Suppressor macrophage (primary cell): ENCODE measurements around the gene KLF18.
"Not testable (repeated sequence)": the region's sequence is repeated elsewhere in the genome, so short reads cannot be mapped to it uniquely, and the experiment has no call there.

Experiments used
- DNase-seq, 4 experiments: peaks; one replicate each; pipeline ENCODE4 v3.0.0-alpha.2; 2020 to 2022
- total RNA-seq, 17 experiments: gene quantifications; one replicate each; lab custom pipeline; 2026; ENCODE audit warnings: mixed read lengths in 6 of 17, inconsistent platforms in 3 of 17; lab: John Stamatoyannopoulos, UW

Gene KLF18
- total RNA-seq, result 0 to 1.4 (median 0) reads per million in 17 experiments

DNA sequence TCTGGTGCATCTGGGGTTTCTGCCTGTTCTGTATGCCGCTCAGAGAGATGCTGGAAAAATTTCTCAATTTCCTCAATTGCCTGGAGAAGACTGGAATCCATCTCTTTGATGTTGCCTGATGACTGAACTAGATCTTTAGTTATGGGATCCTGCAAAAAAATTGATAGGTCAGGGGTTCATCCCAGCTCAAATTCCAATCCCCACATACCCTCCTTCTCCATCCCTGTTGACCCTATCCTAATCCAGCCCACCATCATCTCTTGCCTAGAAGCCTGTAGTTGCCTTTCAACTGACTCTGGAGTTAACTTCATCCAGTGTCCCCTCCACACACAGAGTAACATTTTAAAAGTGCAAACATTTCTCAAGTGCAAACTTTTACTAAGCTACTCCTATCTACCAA lies at the start of gene KLF18:
TSS of gene KLF18 (minus strand) at position 101 of the 400 bp plus-strand sequence. CDS start at position 101, 0 bp downstream.
- no peak for DNase-seq

DNA sequence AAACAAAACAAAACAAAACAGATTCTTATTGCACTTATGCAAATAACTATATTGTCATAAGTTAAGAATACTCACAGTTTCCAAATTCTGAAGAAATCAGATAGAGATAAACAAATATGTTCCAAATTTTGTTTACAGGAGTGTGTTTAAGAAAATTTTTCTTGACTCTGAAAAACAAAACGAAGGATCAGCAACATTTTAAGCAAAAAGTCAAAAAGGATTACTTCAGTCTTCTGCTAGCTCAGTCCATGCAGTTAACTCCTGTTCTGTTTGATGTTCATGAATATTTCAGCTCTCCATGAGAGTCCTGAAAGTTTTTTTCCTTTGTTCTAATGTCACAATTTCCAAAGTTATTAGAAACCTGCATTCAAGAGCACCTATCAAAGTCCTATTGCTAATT lies 33.2 kb upstream of the KLF18 start:
- no peak for DNase-seq

DNA sequence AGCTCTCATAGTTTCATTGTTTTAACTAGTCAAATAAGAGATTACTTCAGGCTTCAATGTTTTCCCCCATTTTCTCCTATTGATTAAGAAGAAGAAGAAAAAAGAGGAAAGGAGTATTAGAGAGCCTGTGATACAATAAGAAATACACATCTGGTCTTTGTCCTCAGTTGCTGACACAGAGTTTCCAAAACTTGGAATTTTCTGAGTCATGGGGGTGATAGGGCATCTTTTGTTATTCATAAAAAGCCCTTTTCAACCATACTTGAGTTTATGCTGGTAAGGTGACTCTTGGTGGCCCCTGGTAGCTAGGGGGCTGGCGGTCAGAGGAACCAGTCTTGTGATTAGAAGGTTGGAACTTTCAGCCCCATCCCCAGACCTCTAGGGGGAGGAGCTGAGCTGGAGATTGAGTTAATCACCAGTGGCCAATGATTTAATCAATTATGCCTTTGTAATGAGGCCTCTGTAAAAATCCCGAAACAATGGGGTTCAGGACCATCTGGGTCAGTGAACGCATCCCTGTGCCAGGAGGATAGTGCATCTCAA lies 28.9 kb upstream of the KLF18 start:
- no peak for DNase-seq

DNA sequence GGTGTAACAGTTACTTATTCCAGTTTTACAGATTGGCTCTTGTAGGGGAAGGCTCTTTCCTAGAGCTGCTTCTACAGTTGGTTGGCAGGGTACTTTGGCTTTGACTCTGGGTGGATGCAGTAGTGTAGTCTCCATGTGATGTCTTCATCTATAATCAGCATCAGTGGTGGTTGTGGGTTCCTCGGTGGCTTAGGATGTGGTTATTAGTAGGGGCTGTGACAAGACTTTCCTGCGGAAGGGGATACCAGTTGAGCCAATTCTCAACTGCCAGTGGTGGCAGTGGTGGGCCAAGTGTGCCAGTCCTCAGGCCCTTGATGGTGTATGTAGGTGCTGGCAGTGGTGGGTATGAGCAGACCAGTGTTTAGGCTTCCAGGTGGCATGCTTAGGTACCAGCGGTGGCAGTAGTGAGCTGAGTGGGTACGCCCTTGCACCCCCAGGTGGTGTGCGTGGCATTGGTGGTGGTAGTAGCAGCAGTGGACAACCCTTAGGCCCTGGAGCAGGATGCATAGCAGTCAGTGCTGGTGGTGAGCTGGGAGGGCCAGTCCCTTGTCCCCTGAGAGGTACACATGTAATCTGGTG lies 27.2 kb upstream of the KLF18 start:
- no peak for DNase-seq

DNA sequence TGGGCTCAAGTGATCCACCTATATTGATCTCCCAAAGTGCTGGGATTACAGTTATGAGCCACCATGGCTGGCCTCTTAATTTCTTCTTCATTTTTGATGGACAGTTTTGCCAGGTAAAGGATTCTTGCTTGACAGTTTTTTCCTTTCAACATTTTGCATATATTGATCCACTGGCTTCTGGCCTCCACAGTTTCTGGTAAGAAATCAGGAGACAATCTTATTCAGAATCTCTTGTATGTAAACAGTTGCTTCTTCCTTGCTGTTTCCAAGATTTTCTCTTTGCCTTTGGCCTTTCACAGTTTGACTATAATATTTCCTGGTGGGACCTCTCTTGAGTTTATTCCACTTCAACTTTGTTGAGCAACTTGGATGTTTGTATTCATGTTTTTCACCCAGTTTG lies 20.1 kb upstream of the KLF18 start:
- no peak for DNase-seq

DNA sequence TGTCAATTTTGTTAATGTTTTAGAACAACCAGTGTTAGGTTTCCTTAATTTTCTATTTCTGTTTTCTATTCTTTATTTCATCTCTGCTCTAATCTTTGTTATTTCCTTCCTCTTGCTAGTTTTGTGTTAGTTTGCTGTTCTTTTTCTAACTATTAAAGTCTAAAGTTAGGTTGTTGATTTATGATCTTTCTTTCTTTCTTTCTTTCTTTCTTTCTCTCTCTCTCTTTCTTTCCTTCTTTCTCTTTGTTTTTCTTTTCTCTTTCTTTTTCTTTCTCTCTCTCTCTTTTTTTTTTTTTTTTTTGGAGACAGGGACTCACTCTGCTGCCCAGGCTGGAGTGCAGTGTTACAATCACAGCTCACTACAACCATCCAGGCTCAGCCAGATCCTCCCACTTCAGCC lies 17.4 kb upstream of the KLF18 start:
- DNase-seq, result no peak

DNA sequence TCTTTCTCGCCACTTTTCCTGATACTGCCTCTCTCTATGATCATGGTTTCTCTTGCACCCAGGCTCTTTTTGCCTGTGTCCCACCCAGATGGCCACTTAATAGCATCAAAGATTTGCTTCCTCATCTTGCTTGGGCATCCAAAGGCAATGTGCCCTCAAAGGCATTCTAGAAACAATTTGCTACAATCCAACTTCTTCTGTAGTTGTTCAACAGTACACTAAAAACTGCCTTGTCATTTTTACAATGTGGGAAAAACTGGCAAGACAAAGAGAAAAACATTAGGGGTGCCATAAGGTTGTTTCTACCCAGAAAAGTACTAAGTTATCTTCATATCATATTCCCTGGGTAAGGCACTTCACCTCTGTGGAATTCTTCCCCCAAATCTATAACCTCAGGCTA lies 16.5 kb upstream of the KLF18 start:
- no peak for DNase-seq

DNA sequence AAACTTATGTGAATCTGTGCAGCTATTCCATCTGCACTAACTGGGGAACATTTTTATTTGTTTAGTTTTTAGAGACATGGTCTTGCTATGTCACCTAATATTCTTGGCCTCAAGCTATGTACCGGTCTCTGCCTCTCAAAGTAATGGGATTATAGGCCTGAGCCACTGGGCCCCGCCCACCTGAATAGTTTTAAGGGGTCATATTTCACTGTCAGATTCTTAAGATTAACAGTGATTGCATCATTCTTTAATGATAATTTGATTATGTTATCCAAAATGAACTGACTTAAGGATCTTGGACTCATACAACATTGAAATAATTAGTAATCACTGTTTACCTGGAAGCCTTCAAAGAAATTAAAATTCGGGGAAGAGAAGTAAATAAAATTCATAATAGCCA lies 12.6 kb upstream of the KLF18 start:
- DNase-seq, result no peak

DNA sequence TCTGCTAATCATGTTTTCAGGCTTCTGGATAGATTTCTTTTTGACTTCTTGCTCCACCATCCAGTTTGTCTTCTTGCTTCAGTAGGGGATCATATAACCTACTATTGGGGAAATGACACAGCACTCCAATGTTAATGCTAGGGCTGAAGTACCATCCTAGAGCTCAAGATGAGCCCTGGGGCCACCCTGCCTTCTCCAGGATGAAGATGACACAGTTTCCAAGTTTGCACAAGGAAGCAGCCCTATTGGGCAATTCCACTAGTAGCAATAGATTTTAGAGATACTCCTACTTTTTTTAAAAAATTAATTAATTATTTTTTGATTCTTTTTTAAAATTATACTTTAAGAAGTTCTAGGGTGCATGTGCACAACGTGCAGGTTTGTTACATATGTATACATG lies 11.3 kb upstream of the KLF18 start:
- DNase-seq, result no peak

DNA sequence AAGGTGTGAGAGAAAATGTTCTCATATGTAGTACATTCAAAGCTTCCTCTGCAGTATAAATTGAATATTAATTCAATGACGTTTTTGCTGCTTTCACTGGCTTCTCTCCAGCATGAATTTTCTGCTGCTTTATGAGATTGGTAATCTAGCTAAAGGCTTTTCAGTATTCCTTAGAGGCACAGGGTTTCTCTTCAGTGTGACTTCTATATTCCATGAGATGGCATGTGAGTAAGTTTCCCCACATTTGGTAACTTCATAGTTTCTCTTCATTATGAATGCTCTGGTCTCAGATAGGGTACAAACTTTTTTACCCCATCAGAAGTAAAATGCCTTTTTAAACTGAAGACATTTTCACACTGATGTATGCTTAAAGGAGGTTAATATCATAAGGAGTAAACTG lies 10.4 kb upstream of the KLF18 start:
- DNase-seq, result no peak

DNA sequence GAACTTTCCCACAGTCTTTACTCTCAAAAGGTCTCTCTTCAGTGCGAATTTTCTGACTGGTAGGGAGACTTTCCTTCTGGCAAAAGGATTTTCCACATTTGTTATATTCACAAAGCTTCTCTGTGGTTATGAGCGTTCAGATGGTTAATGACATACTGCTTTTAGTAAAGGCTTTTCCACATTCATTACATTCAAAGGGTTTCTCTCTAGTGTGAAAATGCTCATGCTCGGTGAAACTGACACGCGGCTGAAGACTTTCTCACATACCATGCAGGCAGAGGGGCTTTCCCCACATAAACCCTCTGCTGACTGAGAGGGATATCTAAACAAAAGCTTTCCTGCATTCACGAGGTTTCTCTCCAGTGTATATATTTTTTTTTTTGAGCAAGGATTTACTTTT lies 9.9 kb upstream of the KLF18 start:
- no peak for DNase-seq

DNA sequence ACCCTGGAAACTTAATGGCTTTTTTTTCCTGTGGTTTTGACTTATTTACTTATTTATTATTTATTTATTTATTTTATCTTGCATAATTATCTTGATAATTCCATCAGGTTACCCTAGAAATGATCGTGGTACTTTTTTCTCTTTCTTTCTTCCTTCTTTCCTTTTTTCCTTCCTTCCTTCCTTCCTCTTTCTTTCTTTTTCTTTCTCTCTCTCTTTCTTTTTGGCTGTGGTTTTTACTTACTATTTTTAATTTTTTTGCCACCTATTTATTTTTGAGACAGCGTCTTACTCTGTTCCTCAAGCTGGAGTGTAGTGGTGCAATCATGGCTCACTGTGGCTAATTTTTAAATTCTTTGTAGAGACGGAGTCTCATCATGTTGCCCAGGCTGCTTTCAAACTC lies 6.2 kb upstream of the KLF18 start:
- no peak for DNase-seq

DNA sequence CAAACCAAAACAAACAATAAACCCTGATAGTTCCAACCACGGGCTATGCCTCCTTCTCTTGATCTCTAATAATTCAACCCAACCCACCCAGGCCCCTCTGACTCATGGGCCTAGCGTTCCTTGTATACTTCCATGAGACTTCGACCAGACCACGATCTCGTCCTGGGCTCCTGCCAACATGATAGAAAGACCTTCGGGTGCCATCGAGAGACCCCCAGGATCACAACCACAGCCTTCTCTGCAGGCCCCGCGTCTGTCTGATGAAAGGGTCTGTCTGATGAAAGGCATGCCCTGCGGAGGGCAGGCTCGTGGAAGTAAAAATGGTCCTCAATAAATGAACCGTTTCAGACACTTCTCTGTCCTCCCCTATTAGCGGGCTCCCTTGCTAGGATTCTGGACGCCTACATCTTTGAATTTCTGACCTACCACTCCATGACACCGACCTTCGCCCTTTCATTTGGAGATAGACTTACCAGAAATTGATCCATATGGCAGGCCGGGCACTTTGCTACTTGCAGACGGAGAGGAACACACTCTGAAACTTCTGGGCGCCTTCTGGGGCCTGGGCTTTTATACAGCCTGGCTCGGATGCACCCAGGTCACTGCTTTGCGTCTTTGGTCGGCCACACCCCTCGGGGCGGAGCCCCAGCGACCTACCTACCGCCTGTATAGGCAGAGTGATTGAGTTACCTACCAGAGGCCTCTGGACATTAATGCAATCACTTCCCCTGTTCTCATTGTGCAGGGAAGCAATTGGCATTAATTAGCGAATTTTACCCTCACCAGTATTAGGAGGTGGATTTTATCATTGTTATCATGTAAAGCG lies 5.3 kb upstream of the KLF18 start:
- DNase-seq, result no peak

DNA sequence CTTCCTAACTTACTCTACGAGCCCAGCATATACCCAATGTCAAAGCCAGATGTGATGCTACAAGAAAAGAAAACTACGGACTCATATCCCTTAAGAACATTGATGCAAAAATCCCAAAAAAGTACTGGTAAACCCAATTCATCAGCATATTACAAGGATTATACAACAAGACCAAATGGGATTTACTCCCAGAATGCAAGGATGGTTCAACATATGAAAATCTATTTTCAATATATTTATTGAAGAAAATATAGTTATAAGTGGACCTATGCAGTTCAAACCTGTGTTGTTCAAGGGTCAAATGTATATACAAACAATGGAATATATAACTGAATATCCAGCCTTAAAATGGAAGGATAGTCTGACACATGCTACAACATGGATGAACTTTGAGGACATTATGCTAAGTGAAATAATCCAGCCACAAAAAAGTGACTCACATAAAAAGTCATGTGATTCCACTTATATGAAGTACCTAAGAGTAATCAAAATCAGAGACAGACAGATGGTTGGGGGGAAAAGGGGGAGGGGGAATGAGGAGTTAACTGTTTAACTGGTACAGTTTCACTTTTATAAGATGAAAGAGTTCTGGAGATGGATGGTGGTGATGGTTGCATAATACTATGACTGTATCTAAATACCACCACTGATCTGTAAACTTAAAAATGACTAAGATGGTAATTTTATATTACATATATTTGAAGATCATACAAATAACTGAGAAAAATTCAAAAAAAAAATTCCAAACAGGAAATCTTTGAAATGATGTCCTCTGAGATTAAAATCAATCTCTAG lies 3.7 kb upstream of the KLF18 start:
- peak in 1 of 4 experiments; percentile 9 for DNase-seq

DNA sequence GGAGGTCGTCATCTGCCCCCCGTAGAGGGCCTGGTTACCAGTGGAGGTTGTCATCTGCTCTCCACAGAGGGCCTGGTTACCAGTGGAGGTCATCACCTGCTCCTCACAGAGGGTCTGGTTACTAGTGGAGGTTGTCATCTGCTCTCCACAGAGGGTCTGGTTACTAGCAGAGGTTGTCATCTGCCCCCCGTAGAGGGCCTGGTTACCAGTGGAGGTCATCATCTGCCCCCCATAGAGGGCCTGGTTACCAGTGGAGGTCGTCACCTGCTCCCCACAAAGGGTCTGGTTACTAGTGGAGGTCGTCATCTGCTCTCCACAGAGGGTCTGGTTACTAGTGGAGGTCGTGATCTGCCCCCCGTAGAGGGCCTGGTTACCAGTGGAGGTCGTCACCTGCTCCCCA lies 1.9 kb downstream of the KLF18 start:
- DNase-seq, result not testable (repeated sequence)

DNA sequence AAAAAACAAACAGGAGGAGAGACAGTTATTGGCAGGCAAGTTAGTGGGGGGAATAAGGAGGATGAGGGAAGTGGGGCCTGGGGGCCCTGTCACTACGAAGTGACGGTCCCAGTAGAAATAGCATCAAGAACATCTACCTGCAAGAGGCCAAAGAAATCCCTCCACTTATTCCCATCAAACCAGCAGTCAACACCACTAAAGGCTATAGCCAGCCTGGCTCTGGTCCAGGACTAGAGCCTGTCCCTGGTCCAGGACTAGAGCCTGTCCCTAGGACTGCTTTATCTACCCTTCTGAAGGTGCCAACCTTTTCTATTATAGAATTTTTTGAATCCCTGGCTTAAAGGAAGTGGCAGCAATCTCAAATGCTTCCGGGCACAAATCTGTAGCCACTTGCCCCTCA lies 3.2 kb downstream of the KLF18 start:
- DNase-seq, result no peak

DNA sequence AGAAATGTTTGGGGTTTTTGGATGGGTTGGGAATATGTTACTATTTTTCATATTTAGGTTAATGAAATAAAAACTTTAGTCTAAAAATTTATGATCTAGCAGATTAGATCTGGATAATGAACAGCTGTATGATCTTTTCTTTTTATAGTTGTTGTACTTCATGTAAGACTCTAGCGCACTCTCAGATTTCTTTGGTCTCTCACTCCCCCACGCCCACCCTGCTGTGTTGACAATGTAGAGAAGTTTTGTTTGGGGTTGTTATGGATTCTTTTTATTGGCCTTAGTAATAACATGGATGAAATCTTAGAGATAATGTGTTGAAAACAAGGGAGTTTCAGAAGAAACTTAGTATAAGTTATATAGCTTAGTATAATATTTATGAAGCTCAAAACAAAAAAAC lies 5.5 kb downstream of the KLF18 start:
- DNase-seq, result no peak

DNA sequence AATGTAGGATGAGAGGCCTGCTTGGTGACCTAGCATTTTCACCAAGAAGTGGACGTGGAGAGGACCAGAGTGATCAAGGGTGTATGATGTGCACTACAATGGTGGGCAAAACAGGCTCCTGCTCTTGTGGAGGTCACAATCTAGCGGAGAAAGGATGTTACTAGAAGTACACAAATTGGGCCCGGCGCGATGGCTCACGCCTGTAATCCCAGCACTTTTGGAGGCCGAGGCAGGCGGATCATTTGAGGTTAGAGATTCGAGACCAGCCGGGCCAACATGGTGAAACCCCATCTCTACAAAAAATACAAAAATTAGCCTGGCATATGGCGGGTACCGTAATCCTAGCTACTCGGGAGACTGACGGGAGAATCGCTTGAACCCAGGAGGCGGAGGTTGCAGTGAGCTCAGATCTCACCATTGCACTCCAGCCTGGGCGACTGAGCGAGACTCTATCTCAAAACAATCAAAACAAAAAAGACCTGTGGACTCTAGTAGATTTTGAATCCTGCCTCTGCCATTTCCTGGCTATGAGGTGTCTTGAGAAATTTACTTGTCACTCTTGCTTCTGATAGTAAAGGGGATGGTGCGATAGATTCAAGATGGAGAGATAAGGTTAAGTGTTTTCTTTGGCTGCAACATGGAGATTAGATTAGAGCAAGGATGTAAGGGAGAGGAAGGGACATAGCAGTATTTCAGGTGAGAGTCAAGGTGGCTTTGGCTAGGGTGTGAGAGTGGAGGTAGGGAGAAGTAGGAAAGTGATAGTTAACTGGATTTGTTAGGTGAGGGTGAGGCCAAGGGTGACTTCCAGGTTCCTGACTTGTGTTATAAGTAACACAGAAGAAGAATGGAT lies 7.1 kb downstream of the KLF18 start:
- no peak for DNase-seq

DNA sequence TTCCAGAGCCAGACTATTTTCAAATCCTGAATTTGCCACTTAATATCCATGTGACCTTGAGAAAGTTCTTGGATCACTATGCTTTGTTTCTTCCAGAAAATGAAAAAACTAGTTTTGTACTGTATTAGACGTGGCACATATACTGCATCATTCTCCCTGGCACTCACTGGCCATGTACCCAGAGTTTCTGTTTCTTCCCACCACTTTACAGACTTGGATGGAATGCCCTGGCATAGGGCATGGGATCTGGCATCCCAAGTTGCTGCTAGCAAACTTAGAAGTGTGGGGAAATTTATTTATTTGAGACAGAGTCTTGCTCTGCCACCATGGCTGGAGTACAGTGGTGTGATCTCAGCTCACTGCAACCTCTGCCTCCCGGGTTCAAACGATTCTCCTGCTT lies 10.0 kb downstream of the KLF18 start:
- DNase-seq, result no peak

DNA sequence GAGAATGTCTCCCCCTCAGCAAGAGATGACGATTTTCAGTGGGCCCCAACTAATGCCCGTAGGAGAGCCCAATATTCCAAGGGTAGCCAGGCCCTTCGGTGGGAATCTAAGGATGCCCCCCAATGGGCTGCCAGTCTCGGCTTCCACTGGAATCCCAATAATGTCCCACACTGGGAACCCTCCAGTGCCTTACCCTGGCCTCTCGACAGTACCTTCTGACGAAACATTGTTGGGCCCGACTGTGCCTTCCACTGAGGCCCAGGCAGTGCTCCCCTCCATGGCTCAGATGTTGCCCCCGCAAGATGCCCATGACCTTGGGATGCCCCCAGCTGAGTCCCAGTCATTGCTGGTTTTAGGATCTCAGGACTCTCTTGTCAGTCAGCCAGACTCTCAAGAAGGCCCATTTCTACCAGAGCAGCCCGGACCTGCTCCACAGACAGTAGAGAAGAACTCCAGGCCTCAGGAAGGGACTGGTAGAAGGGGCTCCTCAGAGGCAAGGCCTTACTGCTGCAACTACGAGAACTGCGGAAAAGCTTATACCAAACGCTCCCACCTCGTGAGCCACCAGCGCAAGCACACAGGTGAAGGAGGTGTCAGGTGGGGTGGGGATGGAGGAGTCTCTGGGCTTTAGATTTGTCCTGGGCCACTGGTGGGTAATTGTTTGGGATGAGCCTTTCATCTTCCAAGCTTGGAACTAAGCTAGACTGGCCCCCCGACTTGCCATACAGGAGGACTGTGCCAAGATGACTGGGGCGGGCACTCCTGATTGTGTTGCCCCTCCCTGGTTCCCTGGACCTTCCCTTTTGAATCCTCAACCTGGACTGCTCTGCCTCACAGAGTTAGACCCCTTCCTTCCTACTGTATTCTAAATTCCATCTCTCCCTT lies 11.6 kb downstream of the KLF18 start:
- DNase-seq, result no peak

DNA sequence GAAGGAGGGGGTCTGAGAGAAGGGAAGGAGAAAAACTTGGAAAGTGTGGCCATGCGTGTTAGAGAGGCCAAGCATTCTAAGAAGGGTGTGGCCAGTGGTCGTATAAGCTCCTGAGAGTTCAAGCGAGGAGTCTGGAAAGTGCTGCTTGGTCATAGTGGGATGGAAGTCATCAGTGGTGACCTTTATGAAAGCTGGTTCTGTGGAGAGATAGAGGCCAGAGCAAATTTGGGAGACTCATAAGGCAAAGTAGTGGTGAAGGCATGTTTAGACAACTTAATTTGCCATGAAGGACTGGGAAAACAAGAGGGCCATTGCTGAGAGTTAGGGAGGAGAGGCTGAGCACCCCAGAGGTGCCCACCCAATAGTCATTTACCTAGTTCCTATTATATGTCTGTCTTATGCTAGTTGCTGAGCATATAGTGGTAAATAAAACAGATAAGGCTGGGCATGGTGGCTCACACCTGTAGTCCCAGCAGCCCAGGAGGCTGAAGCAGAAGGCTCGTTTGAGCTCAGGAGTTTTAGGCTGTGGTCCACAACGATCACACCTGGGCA lies 21.0 kb downstream of the KLF18 start:
- DNase-seq, result no peak
